Smooth muscle cell (in vitro differentiated cells): Measurements from ENCODE around the gene GADD45B. TPM values are rescaled to one million over a fixed set of nuclear protein-coding genes. Genes with fewer than 3 reads are reported as not detected.

Experiments
- DNase-seq: peaks from one replicate; lab custom pipeline; 2025; ENCODE audit not compliant: unreplicated experiment; lab: John Stamatoyannopoulos, UW
- H2AFZ ChIP-seq: fragments of 200-600 bp; sonication (generic); 2 replicates; pipeline ENCODE4 v1.6.0; 2016; ENCODE audit warnings: antibody characterized with exemption, low read depth, mild to moderate bottlenecking
- H3F3A ChIP-seq: fragments of 200-600 bp; sonication (generic); 2 replicates; pipeline ENCODE4 v1.6.0; 2017; ENCODE audit warnings: antibody characterized with exemption, low read depth
- H3K27ac ChIP-seq: fragments of 200-600 bp; sonication (generic); 2 replicates; pipeline ENCODE4 v1.5.1; 2016; ENCODE audit warnings: low read depth, mild to moderate bottlenecking
- H3K27me3 ChIP-seq: fragments of 200-600 bp; sonication (generic); 2 replicates; pipeline ENCODE4 v1.6.1; 2016; ENCODE audit warnings: low read depth, mild to moderate bottlenecking
- H3K36me3 ChIP-seq: fragments of 200-600 bp; sonication (generic); 2 replicates; pipeline ENCODE4 v1.5.1; 2016; ENCODE audit warnings: low read depth
- H3K4me1 ChIP-seq: fragments of 200-600 bp; sonication (generic); 2 replicates; pipeline ENCODE4 v1.5.1; 2016; ENCODE audit warnings: low read depth
- H3K4me2 ChIP-seq: fragments of 200-600 bp; sonication (generic); 2 replicates; pipeline ENCODE4 v1.6.0; 2016; ENCODE audit warnings: mild to moderate bottlenecking
- H3K4me3 ChIP-seq: fragments of 200-600 bp; sonication (generic); 2 replicates; pipeline ENCODE4 v1.5.1; 2016; ENCODE audit warnings: mild to moderate bottlenecking
- H3K79me2 ChIP-seq: fragments of 200-600 bp; sonication (generic); 2 replicates; pipeline ENCODE4 v1.6.0; 2016; ENCODE audit warnings: low read depth, mild to moderate bottlenecking
- H3K9ac ChIP-seq: fragments of 200-600 bp; sonication (generic); 2 replicates; pipeline ENCODE4 v1.6.0; 2016; ENCODE audit warnings: low read depth
- H3K9me3 ChIP-seq: fragments of 200-600 bp; sonication (generic); replicated peaks from 2 replicates; pipeline ENCODE4 v1.5.1; 2016; ENCODE audit warnings: low read depth
- H4K20me1 ChIP-seq: fragments of 200-600 bp; sonication (generic); 2 replicates; pipeline ENCODE4 v1.6.0; 2016; ENCODE audit warnings: low read depth
- WGBS: methylation state at CpG from one replicate; pipeline ENCODE4 v1.1.7; 2016; ENCODE audit warnings: low lambda C conversion rate; 5-methylcytosine and 5-hydroxymethylcytosine counted together
- polyA plus RNA-seq: library from polyadenylated mRNA; unstranded; fragments of >200 nt; fragmentation: Nextera tagmentation; extraction: Ambion mirVana; gene quantifications from 2 replicates; pipeline ENCODE4 v1.2.1, GENCODE V29; 2016
- total RNA-seq: library from RNA; depleted of rRNA; stranded (reverse); fragments of >200 nt; gene quantifications from 2 replicates; pipeline ENCODE4 v1.2.3, GENCODE V29; 2014
- TF ChIP-seq, protein P1 (sequence below): fragments of 200-600 bp; sonication (generic); IDR thresholded peaks from 2 replicates; pipeline ENCODE4 v1.5.1; 2017; ENCODE audit warnings: borderline replicate concordance, mild to moderate bottlenecking, antibody characterized with exemption; ENCODE audit not compliant: insufficient read depth, poor library complexity, severe bottlenecking

The GADD45B gene
- total and polyA plus RNA-seq, 2 experiments from 2014 or later: 252 to 533 TPM

DNA sequence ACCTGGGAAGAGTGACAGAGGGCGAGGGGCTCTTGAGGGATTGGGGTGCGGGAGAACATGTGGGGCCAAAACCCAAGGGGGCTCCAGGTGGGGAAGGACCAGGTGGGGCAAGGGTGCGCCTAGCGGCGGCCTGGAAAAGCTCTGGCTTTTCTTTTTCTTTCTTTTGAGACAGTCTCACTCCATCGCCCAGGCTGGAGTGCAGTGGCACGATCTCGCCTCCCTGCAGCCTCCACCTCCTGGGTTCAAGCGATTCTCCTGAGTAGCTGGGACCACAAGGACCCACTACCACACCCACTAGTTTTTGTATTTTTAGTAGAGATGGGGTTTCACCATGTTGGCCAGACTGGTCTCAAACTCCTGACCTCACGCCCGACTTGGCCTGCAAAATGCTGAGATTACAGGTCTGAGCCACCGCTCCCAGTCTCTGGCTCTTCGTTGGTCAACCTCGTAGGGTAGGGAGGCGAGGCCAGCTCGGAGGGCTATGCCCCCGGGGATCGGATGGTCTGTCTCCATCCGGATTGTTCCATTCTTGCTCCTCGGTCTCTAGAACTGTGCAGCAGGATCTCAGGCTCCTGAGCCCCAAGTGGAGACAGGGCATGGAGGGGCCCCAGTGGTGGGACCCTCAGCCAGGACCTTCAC, 3.7 kb downstream of the GADD45B start:
- TF ChIP-seq, protein P1, sequence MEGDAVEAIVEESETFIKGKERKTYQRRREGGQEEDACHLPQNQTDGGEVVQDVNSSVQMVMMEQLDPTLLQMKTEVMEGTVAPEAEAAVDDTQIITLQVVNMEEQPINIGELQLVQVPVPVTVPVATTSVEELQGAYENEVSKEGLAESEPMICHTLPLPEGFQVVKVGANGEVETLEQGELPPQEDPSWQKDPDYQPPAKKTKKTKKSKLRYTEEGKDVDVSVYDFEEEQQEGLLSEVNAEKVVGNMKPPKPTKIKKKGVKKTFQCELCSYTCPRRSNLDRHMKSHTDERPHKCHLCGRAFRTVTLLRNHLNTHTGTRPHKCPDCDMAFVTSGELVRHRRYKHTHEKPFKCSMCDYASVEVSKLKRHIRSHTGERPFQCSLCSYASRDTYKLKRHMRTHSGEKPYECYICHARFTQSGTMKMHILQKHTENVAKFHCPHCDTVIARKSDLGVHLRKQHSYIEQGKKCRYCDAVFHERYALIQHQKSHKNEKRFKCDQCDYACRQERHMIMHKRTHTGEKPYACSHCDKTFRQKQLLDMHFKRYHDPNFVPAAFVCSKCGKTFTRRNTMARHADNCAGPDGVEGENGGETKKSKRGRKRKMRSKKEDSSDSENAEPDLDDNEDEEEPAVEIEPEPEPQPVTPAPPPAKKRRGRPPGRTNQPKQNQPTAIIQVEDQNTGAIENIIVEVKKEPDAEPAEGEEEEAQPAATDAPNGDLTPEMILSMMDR: peak; percentile 22
- H4K20me1 ChIP-seq: peaks cover 30% of the 10 kb centered on the region
- 63% methylated on average over 18 of the region's 20 CpGs for WGBS
- no peak for DNase-seq
- H3K79me2 ChIP-seq: peaks cover 26% of the 10 kb centered on the region
- peak overlapping the region; percentile 96 for H3K27ac ChIP-seq
- H2AFZ ChIP-seq: no peak overlapping the region
- H3K4me2 ChIP-seq: peak overlapping the region; percentile 95
- no peak overlapping the region for H3K4me3 ChIP-seq
- H3F3A ChIP-seq: peaks cover 27% of the 10 kb centered on the region
- no peaks in the 10 kb centered on the region for H3K27me3 ChIP-seq
- H3K9ac ChIP-seq: no peak overlapping the region
- H3K36me3 ChIP-seq: no peaks in the 10 kb centered on the region
- H3K4me1 ChIP-seq: peaks cover 5% of the 10 kb centered on the region
- H3K9me3 ChIP-seq: no peaks in the 10 kb centered on the region

DNA sequence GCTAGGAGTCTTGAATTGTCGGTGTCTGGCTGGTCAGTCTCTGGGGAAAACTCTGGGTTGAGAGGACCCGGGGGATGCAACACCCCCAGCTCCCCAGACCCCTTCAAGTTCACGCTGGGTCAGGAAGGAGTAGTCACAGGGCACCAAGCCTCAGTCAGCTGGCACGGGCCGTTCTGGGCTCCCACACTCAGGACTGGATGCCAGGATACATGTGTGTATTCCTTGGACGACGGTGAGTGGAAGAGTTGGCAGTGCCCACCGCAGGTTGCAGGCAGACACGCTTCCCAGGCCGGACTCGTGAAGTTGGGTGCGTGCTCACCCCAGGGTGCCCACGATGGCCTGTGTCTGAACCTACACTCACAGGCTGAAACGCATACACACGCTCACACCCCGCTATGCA, 5.5 kb downstream of the GADD45B start:
- no peak for DNase-seq
- H3K27me3 ChIP-seq: no peaks in the 10 kb centered on the region

DNA sequence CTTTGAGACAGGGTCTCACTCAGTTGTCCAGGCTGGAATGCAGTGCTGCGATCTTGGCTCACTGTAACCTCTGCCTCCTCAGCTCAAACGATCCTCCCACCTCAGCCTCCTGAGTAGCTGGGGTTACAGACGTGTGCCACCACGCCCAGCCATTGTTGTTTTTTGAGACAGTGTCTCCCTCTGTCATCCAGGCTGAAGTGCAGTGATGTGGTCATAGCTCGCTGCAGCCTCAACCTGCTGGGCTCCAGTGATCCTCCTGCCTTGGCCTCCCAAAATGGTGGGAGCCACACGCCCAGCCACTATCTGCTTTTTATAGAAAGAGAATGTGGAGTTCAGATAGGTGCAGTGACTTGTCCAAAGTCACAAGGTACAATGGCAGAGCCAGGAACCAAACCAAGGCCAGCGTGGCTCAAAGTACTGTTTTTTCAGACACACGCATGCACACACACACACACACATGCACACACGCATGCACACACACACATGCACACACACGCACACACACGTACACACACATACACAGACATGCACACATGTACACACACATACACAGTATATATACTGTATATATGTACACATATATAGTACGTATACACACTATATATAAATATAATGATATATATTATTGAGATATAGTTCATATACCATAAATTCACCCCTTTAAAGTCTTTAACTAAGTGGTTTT, 6.6 kb downstream of the GADD45B start:
- Histone ChIP-seq H3F3A (peaks cover 10% of the 10 kb centered on the region), H3K4me3 (no peak overlapping the region), H3K9me3 (no peaks in the 10 kb centered on the region), H3K36me3 (no peaks in the 10 kb centered on the region), H3K9ac (no peak overlapping the region), H3K27me3 (no peaks in the 10 kb centered on the region), H3K4me1 (peaks cover 5% of the 10 kb centered on the region), H4K20me1 (peaks cover 15% of the 10 kb centered on the region), H3K79me2 (peaks cover 11% of the 10 kb centered on the region), H3K4me2 (no peak overlapping the region), H3K27ac (no peak overlapping the region), H2AFZ (no peak overlapping the region)
- 83% methylated on average over 12 of the region's 12 CpGs for WGBS
- TF ChIP-seq, protein P1: no peak
- no peak for DNase-seq

More for the DNA sequence above, 5.5 kb downstream of the GADD45B start:
- H3K27ac ChIP-seq: no peak overlapping the region
- H2AFZ ChIP-seq: no peak overlapping the region
- WGBS: 97% methylated on average over 14 of the region's 16 CpGs
- no peaks in the 10 kb centered on the region for H3K36me3 ChIP-seq
- peaks cover 21% of the 10 kb centered on the region for H3K79me2 ChIP-seq
- peaks cover 25% of the 10 kb centered on the region for H4K20me1 ChIP-seq
- TF ChIP-seq, protein P1: no peak
- no peak overlapping the region for H3K9ac ChIP-seq
- H3K4me3 ChIP-seq: no peak overlapping the region
- H3K9me3 ChIP-seq: no peaks in the 10 kb centered on the region
- H3F3A ChIP-seq: peaks cover 19% of the 10 kb centered on the region
- no peak overlapping the region for H3K4me2 ChIP-seq
- peaks cover 5% of the 10 kb centered on the region for H3K4me1 ChIP-seq
